ENCODE measurements around the gene GRM4.

GRM4 gene

GRCh38 chr6:34142061-34142998 lies 3.6 kb downstream of the GRM4 start:
- Histone ChIP-seq H3K27ac (peak overlapping the region; percentile 94), H3K9me3 (ENCODE audit: severe bottlenecking) (no peaks in the 10 kb centered on the region), H3K4me3 (ENCODE audit: low read depth, low read length) (peak overlapping the region; percentile 39), H3K27me3 (ENCODE audit: insufficient read depth, low read depth, severe bottlenecking) (no peaks in the 10 kb centered on the region), H3K36me3 (no peaks in the 10 kb centered on the region)
- no peak for TF ChIP-seq CTCF (IDR thresholded peaks at IDR 0.05; ENCODE audit: low read depth, low read length)
- DNase-seq, result peak; percentile 97

- no peak for TF ChIP-seq CTCF (IDR thresholded peaks at IDR 0.05; ENCODE audit: low read depth, low read length)
- Histone ChIP-seq H3K4me3 (ENCODE audit: low read depth, low read length) (no peak overlapping the region), H3K27me3 (ENCODE audit: insufficient read depth, low read depth, severe bottlenecking) (no peaks in the 10 kb centered on the region)
These were observed 5.8 kb downstream of the GRM4 start for GRCh38 chr6:34140075-34140474.

GRCh38 chr6:34138914-34139510 lies 6.9 kb downstream of the GRM4 start:
- no peak for DNase-seq
- no peaks in the 10 kb centered on the region for H3K27me3 ChIP-seq (ENCODE audit: insufficient read depth, low read depth, severe bottlenecking)
- H3K4me3 ChIP-seq (ENCODE audit: low read depth, low read length), result no peak overlapping the region
- peak overlapping the region; percentile 53 for H3K27ac ChIP-seq
- no peak for TF ChIP-seq CTCF (IDR thresholded peaks at IDR 0.05; ENCODE audit: low read depth, low read length)
- H3K36me3 ChIP-seq, result no peaks in the 10 kb centered on the region
- H3K9me3 ChIP-seq (ENCODE audit: severe bottlenecking), result no peaks in the 10 kb centered on the region

More at GRCh38 chr6:34140075-34140474, 5.8 kb downstream of the GRM4 start:
- H3K27ac ChIP-seq, result no peak overlapping the region
- H3K36me3 ChIP-seq, result no peaks in the 10 kb centered on the region
- no peaks in the 10 kb centered on the region for H3K9me3 ChIP-seq (ENCODE audit: severe bottlenecking)
- DNase-seq, result no peak

GRCh38 chr6:34138191-34138590 lies 7.7 kb downstream of the GRM4 start:
- peaks cover 4% of the 10 kb centered on the region for H3K36me3 ChIP-seq
- peak overlapping the region; percentile 53 for H3K27ac ChIP-seq
- no peaks in the 10 kb centered on the region for H3K27me3 ChIP-seq (ENCODE audit: insufficient read depth, low read depth, severe bottlenecking)
- DNase-seq, result no peak
- no peak for TF ChIP-seq CTCF (IDR thresholded peaks at IDR 0.05; ENCODE audit: low read depth, low read length)
- H3K9me3 ChIP-seq (ENCODE audit: severe bottlenecking), result no peaks in the 10 kb centered on the region
- H3K4me3 ChIP-seq (ENCODE audit: low read depth, low read length), result no peak overlapping the region

- Histone ChIP-seq H3K4me3 (ENCODE audit: low read depth, low read length) (no peak overlapping the region), H3K9me3 (ENCODE audit: severe bottlenecking) (no peaks in the 10 kb centered on the region), H3K27ac (no peak overlapping the region), H3K36me3 (peaks cover 21% of the 10 kb centered on the region), H3K27me3 (ENCODE audit: insufficient read depth, low read depth, severe bottlenecking) (no peaks in the 10 kb centered on the region)
- DNase-seq, result no peak
- TF ChIP-seq CTCF (IDR thresholded peaks at IDR 0.05; ENCODE audit: low read depth, low read length), result no peak
These were observed 10.3 kb downstream of the GRM4 start for GRCh38 chr6:34135541-34135940.
